Loucy (cell line): ENCODE measurements around the gene DGKB.

Experiments
- H2AFZ ChIP-seq: fragments of 200-600 bp; sonication (generic); 2 replicates; pipeline ENCODE4 v1.6.0; 2016; ENCODE audit warnings: antibody characterized with exemption, mild to moderate bottlenecking, low read length, moderate library complexity
- H3F3A ChIP-seq: fragments of 200-600 bp; 2 replicates; pipeline ENCODE4 v1.6.0; 2016; ENCODE audit warnings: antibody characterized with exemption, low read depth, mild to moderate bottlenecking
- H3K27me3 ChIP-seq: fragments of 200-600 bp; sonication (generic); 2 replicates; pipeline ENCODE4 v1.6.1; 2014; ENCODE audit warnings: low read length, mild to moderate bottlenecking; ENCODE audit not compliant: insufficient read depth, poor library complexity, severe bottlenecking
- H3K36me3 ChIP-seq: fragments of 200-600 bp; sonication (generic); 2 replicates; pipeline ENCODE4 v1.6.1; 2016; ENCODE audit warnings: low read length; ENCODE audit not compliant: insufficient read depth
- H3K4me1 ChIP-seq: fragments of 200-600 bp; sonication (generic); 2 replicates; pipeline ENCODE4 v1.5.1; 2014; ENCODE audit warnings: low read length, mild to moderate bottlenecking; ENCODE audit not compliant: insufficient read depth, poor library complexity, severe bottlenecking
- H3K4me2 ChIP-seq: fragments of 200-600 bp; sonication (generic); 2 replicates; pipeline ENCODE4 v1.6.0; 2014; ENCODE audit warnings: antibody characterized with exemption, low read length, low read depth, mild to moderate bottlenecking; ENCODE audit not compliant: poor library complexity, severe bottlenecking
- H3K4me3 ChIP-seq: fragments of 200-600 bp; sonication (generic); 2 replicates; pipeline ENCODE4 v1.5.1; 2014; ENCODE audit warnings: low read length, mild to moderate bottlenecking, mixed read lengths; ENCODE audit not compliant: poor library complexity, severe bottlenecking
- H3K79me2 ChIP-seq: fragments of 200-600 bp; sonication (generic); 2 replicates; pipeline ENCODE4 v1.6.1; 2014; ENCODE audit warnings: low read length; ENCODE audit not compliant: insufficient read depth
- H3K9ac ChIP-seq: fragments of 200-600 bp; sonication (generic); 2 replicates; pipeline ENCODE4 v1.6.0; 2014; ENCODE audit warnings: mild to moderate bottlenecking, low read depth, low read length, moderate library complexity; ENCODE audit not compliant: poor library complexity, severe bottlenecking
- H3K9me2 ChIP-seq: fragments of 200-600 bp; sonication (generic); replicated peaks from 2 replicates; pipeline ENCODE4 v1.6.1; 2016; ENCODE audit warnings: low read depth, low read length, mixed read lengths
- H3K9me3 ChIP-seq: fragments of 200-600 bp; sonication (generic); 2 replicates; pipeline ENCODE4 v1.6.1; 2014; ENCODE audit warnings: mild to moderate bottlenecking, antibody characterized with exemption, low read length, low read depth; ENCODE audit not compliant: insufficient read depth
- H4K20me1 ChIP-seq: fragments of 200-600 bp; sonication (generic); 2 replicates; pipeline ENCODE4 v1.6.0; 2014; ENCODE audit warnings: antibody characterized with exemption, low read length, mild to moderate bottlenecking; ENCODE audit not compliant: insufficient read depth, poor library complexity, severe bottlenecking
- CTCF ChIP-seq: fragments of 200-600 bp; sonication (generic); conservative IDR thresholded peaks from 2 replicates; pipeline ENCODE4 v1.5.1; 2014; ENCODE audit warnings: mild to moderate bottlenecking, antibody characterized with exemption, low read length
- EZH2phosphoT487 ChIP-seq: fragments of 200-600 bp; IDR thresholded peaks from 2 replicates; pipeline ENCODE4 v1.6.1; 2018; ENCODE audit warnings: antibody characterized with exemption, mild to moderate bottlenecking, moderate library complexity, borderline replicate concordance

DGKB gene

GRCh38 chr7:14825912-14826311, 76.6 kb downstream of the DGKB start:
- Histone ChIP-seq H3K27me3 (no peaks in the 10 kb centered on the region), H4K20me1 (no peaks in the 10 kb centered on the region), H3K4me1 (no peaks in the 10 kb centered on the region), H3F3A (no peaks in the 10 kb centered on the region), H3K9ac (no peak overlapping the region), H3K79me2 (no peaks in the 10 kb centered on the region), H3K9me3 (no peaks in the 10 kb centered on the region), H3K36me3 (no peaks in the 10 kb centered on the region), H3K4me3 (no peak overlapping the region), H3K9me2 (no peaks in the 10 kb centered on the region), H2AFZ (no peak overlapping the region), H3K4me2 (no peak overlapping the region)
- no peak for TF ChIP-seq CTCF
- TF ChIP-seq EZH2phosphoT487, result no peak

- Histone ChIP-seq H2AFZ (no peak overlapping the region), H3K9me3 (no peaks in the 10 kb centered on the region), H4K20me1 (no peaks in the 10 kb centered on the region), H3K4me1 (no peaks in the 10 kb centered on the region), H3K36me3 (no peaks in the 10 kb centered on the region), H3K9me2 (no peaks in the 10 kb centered on the region), H3K9ac (no peak overlapping the region), H3K4me2 (no peak overlapping the region), H3F3A (no peaks in the 10 kb centered on the region), H3K4me3 (no peak overlapping the region), H3K27me3 (no peaks in the 10 kb centered on the region), H3K79me2 (no peaks in the 10 kb centered on the region)
- TF ChIP-seq EZH2phosphoT487, result no peak
- TF ChIP-seq CTCF, result no peak
Observed at GRCh38 chr7:14822481-14822854, 80.1 kb downstream of the DGKB start.

- Histone ChIP-seq H3F3A (no peaks in the 10 kb centered on the region), H3K27me3 (no peaks in the 10 kb centered on the region), H3K9me2 (no peaks in the 10 kb centered on the region), H3K9ac (no peak overlapping the region), H3K9me3 (no peaks in the 10 kb centered on the region), H3K4me3 (no peak overlapping the region), H3K4me2 (no peak overlapping the region), H3K36me3 (no peaks in the 10 kb centered on the region), H2AFZ (no peak overlapping the region), H3K4me1 (no peaks in the 10 kb centered on the region), H4K20me1 (no peaks in the 10 kb centered on the region), H3K79me2 (no peaks in the 10 kb centered on the region)
- TF ChIP-seq CTCF (no peak), EZH2phosphoT487 (no peak)
Observed at GRCh38 chr7:14821757-14822480, 80.6 kb downstream of the DGKB start.
